Measurements from ENCODE around the gene MS4A18.

MS4A18 gene

DNA sequence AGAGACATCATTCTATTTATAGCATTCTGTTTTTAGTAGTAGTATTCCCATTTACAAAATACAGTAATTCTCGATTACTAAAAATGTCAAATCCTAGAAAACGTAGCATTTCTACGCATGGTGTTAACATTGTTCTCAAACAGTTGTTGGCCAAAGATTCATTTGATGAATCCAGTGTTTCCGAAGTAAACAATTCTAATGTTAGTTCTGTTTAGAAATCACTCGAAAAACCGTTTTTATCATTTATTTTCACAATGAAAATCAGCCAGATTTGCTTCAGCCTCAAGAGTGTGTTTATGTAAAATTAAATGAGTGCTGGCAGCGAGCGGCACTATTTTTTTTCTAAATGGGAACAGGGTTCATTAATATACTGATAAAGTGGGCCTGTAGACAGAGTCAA is 7.1 kb downstream of the MS4A18 start:
- TF ChIP-seq, protein P1, sequence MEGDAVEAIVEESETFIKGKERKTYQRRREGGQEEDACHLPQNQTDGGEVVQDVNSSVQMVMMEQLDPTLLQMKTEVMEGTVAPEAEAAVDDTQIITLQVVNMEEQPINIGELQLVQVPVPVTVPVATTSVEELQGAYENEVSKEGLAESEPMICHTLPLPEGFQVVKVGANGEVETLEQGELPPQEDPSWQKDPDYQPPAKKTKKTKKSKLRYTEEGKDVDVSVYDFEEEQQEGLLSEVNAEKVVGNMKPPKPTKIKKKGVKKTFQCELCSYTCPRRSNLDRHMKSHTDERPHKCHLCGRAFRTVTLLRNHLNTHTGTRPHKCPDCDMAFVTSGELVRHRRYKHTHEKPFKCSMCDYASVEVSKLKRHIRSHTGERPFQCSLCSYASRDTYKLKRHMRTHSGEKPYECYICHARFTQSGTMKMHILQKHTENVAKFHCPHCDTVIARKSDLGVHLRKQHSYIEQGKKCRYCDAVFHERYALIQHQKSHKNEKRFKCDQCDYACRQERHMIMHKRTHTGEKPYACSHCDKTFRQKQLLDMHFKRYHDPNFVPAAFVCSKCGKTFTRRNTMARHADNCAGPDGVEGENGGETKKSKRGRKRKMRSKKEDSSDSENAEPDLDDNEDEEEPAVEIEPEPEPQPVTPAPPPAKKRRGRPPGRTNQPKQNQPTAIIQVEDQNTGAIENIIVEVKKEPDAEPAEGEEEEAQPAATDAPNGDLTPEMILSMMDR (IDR thresholded peaks at IDR 0.05; ENCODE audit: poor library complexity, severe bottlenecking) = no peak
- ATAC-seq (ENCODE audit: low read depth) = no peak
- Histone ChIP-seq H3K27ac (ENCODE audit: poor library complexity, severe bottlenecking) (no peak overlapping the region), H3K9me3 (ENCODE audit: severe bottlenecking) (no peaks in the 10 kb centered on the region), H3K27me3 (ENCODE audit: insufficient read depth, poor library complexity, severe bottlenecking) (no peaks in the 10 kb centered on the region), H3K4me1 (ENCODE audit: insufficient read depth, poor library complexity, severe bottlenecking) (no peaks in the 10 kb centered on the region), H3K36me3 (ENCODE audit: low read depth) (no peaks in the 10 kb centered on the region), H3K4me3 (ENCODE audit: severe bottlenecking) (no peak overlapping the region)
- DNase-seq (ENCODE audit: low spot score) = no peak

DNA sequence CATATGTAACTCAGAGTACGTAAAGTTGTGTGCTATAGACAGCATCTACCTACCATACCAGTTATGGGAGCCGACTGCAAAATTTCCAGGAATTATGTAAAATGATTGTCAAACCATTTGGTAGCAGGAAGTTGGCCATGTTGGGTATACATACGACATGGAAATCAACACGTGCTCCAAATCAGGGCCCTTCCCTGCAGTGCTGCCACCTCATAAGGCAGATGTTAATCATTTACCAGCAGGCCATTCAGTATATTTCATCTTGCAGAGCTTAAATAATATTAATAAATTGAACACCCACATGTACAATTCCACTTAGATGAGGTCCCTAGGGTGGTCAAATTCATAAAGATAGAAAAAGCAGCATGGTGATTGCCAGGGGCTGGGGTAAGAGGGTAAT is 9.8 kb downstream of the MS4A18 start:
- Histone ChIP-seq H3K4me3 (ENCODE audit: severe bottlenecking) (no peak overlapping the region), H3K9me3 (ENCODE audit: severe bottlenecking) (no peaks in the 10 kb centered on the region), H3K4me1 (ENCODE audit: insufficient read depth, poor library complexity, severe bottlenecking) (no peaks in the 10 kb centered on the region), H3K27me3 (ENCODE audit: insufficient read depth, poor library complexity, severe bottlenecking) (no peaks in the 10 kb centered on the region), H3K36me3 (ENCODE audit: low read depth) (no peaks in the 10 kb centered on the region), H3K27ac (ENCODE audit: poor library complexity, severe bottlenecking) (no peak overlapping the region)
- TF ChIP-seq, protein P1 (IDR thresholded peaks at IDR 0.05; ENCODE audit: poor library complexity, severe bottlenecking) = no peak
- no peak for ATAC-seq (ENCODE audit: low read depth)
- DNase-seq (ENCODE audit: low spot score) = no peak

DNA sequence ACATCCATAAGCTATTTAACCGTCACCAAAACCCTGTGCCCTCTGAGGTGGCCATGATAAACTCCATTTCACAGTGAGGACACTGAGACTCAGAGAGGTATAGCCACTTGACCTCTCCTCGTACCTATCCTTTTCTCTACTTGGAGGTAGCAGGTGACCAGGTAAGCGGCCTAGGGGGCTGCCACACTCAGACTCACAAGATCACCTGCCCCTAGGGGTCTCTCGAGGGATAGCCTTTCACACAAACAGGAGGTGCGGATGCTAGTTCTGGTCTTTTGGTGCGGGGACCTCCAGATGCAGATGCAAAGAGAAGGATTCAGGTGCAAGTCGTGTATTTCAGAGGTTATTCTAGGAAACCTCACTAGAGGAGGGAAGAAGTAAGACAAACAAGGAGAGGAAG is 14.6 kb downstream of the MS4A18 start:
- H3K27me3 ChIP-seq (ENCODE audit: insufficient read depth, poor library complexity, severe bottlenecking) = no peaks in the 10 kb centered on the region
- TF ChIP-seq, protein P1 (IDR thresholded peaks at IDR 0.05; ENCODE audit: poor library complexity, severe bottlenecking) = no peak
- ATAC-seq (ENCODE audit: low read depth) = no peak

DNA sequence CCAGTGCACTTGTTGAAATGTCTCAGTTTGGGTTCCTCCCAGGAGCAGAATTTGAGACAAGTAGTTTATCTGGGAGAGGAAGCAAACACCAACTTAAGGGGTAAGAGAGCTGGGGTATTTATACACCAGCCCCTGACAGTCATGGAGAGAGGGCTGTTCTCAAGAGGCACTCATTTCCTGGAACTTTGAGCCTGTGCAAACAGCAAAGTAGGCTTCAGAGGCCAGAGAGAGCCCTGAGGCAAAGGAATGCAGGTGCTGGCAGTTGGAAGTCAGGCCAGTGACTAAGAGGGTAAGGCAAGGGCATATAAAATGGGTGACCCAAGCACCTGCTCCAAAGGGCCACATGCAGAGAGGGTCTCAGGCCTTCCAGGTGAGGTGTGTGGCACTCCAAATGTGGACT is 16.1 kb downstream of the MS4A18 start:
- no peaks in the 10 kb centered on the region for H3K9me3 ChIP-seq (ENCODE audit: severe bottlenecking)
- TF ChIP-seq, protein P1 (IDR thresholded peaks at IDR 0.05; ENCODE audit: poor library complexity, severe bottlenecking) = no peak
- DNase-seq (ENCODE audit: low spot score) = no peak
- no peak overlapping the region for H3K27ac ChIP-seq (ENCODE audit: poor library complexity, severe bottlenecking)
- no peaks in the 10 kb centered on the region for H3K36me3 ChIP-seq (ENCODE audit: low read depth)
- ATAC-seq (ENCODE audit: low read depth) = no peak
- H3K27me3 ChIP-seq (ENCODE audit: insufficient read depth, poor library complexity, severe bottlenecking) = no peaks in the 10 kb centered on the region
- H3K4me1 ChIP-seq (ENCODE audit: insufficient read depth, poor library complexity, severe bottlenecking) = no peaks in the 10 kb centered on the region
- H3K4me3 ChIP-seq (ENCODE audit: severe bottlenecking) = no peak overlapping the region

More for the DNA sequence above, 14.6 kb downstream of the MS4A18 start:
- H3K9me3 ChIP-seq (ENCODE audit: severe bottlenecking) = no peaks in the 10 kb centered on the region
- no peak for DNase-seq (ENCODE audit: low spot score)
- no peak overlapping the region for H3K27ac ChIP-seq (ENCODE audit: poor library complexity, severe bottlenecking)
- H3K4me1 ChIP-seq (ENCODE audit: insufficient read depth, poor library complexity, severe bottlenecking) = no peaks in the 10 kb centered on the region
- H3K4me3 ChIP-seq (ENCODE audit: severe bottlenecking) = no peak overlapping the region
- no peaks in the 10 kb centered on the region for H3K36me3 ChIP-seq (ENCODE audit: low read depth)

DNA sequence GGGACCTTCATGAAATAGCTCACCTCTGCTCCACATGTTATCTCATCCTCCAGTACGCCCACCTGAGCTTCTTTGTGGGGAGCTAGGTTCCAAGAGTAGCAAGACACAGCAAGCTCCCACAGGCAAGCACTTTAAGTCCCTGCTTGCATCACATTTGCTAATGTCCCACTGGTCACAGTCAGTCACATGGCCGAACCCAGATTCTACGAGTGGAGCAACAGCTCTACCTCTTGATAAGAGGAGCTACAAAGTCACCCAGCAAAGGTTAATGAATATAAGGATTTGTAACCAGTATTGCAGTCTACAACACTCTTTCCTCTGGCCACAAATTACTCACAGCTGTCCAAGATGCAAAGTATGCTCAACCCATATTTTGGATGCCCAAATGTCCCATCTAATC is 16.9 kb downstream of the MS4A18 start:
- no peaks in the 10 kb centered on the region for H3K36me3 ChIP-seq (ENCODE audit: low read depth)
- no peaks in the 10 kb centered on the region for H3K27me3 ChIP-seq (ENCODE audit: insufficient read depth, poor library complexity, severe bottlenecking)
- no peaks in the 10 kb centered on the region for H3K9me3 ChIP-seq (ENCODE audit: severe bottlenecking)
- H3K4me3 ChIP-seq (ENCODE audit: severe bottlenecking) = no peak overlapping the region
- no peak for DNase-seq (ENCODE audit: low spot score)
- no peaks in the 10 kb centered on the region for H3K4me1 ChIP-seq (ENCODE audit: insufficient read depth, poor library complexity, severe bottlenecking)
- ATAC-seq (ENCODE audit: low read depth) = no peak
- H3K27ac ChIP-seq (ENCODE audit: poor library complexity, severe bottlenecking) = no peak overlapping the region
- TF ChIP-seq, protein P1 (IDR thresholded peaks at IDR 0.05; ENCODE audit: poor library complexity, severe bottlenecking) = no peak
